ENCODE measurements around the gene TAS2R14.

Gene TAS2R14

GRCh38 chr12:10904686-10905085 lies 34.4 kb downstream of the TAS2R14 start:
- DNase-seq: no peak
- ATAC-seq: no peak

DNA sequence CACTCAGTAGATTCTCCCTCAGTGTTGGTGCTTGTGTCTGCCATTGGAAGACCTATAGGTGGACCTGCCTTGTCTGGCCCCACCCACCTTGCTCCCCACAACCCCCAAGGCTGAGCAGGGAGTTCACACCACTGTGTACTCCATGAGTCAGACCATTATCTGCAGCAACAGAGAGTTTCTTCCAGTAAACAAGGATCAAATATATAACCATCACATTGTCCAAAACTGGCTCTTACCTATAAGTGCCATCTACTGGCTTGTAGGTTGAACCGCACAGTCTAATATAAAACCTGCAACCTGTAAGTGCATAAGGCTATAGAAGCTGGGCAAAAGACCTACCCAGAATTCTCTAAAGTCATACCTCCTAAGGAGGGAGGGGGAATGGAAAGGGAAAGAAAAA lies 37.6 kb downstream of the TAS2R14 start:
- no peak for ATAC-seq
- DNase-seq: no peak

DNA sequence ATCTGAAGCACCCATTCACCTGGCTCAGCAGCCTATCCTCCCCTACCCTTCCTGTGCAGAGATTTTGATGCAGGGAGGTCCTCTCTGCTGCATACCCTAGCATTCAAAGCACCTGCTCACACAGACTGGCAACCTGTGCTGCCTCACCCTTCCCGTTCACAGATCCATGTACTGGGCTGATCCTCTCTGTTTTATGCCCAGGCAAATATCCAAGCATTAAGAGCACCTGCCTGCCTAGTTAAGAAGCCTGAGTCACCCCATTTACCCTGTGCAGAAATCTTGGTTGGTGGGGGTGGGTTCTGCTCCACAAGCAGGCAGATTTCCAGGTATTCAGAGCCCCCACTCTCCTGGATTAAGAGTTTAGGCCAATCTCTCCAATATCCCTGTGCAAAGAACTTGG lies 38.1 kb downstream of the TAS2R14 start:
- no peak for DNase-seq
- no peak for ATAC-seq

DNA sequence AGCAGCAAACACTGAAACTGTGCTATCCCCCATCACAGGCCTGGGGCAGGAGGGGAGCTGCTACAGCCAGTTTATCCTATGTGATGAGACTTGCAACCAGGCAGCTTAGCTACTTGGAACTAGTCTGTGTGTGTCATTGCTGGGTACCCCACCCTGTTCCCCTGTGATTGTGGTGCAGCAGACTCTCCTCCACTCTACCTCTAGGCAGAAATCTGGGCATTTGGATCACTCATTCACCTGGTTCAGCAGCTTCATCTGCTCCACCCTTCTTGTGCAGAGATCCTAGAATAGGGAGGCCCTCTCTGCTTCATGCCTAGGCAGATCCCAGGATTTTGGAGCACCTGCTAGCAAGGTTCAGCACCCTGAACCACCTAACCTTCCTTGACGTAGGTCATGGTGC lies 38.5 kb downstream of the TAS2R14 start:
- no peak for ATAC-seq

GRCh38 chr12:10896854-10897253 lies 42.2 kb downstream of the TAS2R14 start:
- ATAC-seq: no peak
- no peak for DNase-seq

More for the DNA sequence above, 38.5 kb downstream of the TAS2R14 start:
- no peak for DNase-seq

GRCh38 chr12:10891937-10892336 lies 47.1 kb downstream of the TAS2R14 start:
- ATAC-seq (no peak), DNase-seq (no peak)

DNA sequence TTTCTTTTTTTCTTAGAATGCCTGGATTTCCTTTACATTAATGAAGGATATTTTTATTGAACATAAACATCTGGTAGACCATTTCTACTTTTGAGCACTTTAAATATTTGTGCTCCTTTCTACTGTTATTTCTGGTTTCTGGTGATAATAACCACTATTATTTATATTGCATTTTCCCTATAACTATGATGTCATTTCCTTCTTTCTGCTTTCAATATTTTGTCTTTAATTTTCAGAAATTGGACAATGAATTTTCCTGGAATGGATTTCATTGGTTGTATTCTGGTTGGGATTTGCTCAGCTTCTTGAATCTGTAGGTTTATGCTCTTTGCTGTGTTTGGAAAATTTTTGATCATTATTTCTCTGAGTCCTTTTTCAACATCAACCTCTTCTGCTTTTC lies 49.8 kb downstream of the TAS2R14 start:
- ATAC-seq: no peak
- no peak for DNase-seq

All from stimulated activated naive CD8-positive, alpha-beta T cell treated with anti-CD3 and anti-CD28 coated beads, Interleukin-15, Interleukin-2, amounts not matched to agents 100 U/mL and 50 U/mL, for 24 hours (primary cell).